HCT116 (cell line): ENCODE measurements around the gene CNMD. TPM values are rescaled to one million over a fixed set of nuclear protein-coding genes. Genes with fewer than 3 reads are reported as not detected.

Source experiments
- ATAC-seq: fragments of 200-7000 bp; cut with Tn5 transposase; 2 replicates; pipeline ENCODE4 v1.9.1; 2020; ENCODE audit warnings: mild to moderate bottlenecking, moderate library complexity
- BruUV-seq: library from RNA; stranded (reverse); fragments of 400-500 nt; replicated peaks from 2 replicates; lab custom pipeline; 2021; lab: Mats Ljungman, UMichigan
- CTCF ChIA-PET: fragments of 300-600 bp; sonication (Branson Sonifier 250); formaldehyde crosslinking; loops from one replicate; lab custom pipeline; 2021; ENCODE audit warnings: antibody characterized with exemption; lab: Charles Lee
- POLR2A ChIA-PET: fragments of 300-600, 350-600 bp; sonication (Branson Sonifier 250); formaldehyde crosslinking; loops from one replicate; lab custom pipeline; 2021; ENCODE audit warnings: antibody characterized with exemption; lab: Charles Lee
- RAD21 ChIA-PET, 2 experiments: fragments of 300-600 bp; sonication (Branson Sonifier 250); formaldehyde crosslinking; loops; one replicate each; lab custom pipeline; 2023; ENCODE audit warnings: low total read pairs in 2 of 2; ENCODE audit not compliant: uncharacterized antibody in 2 of 2, unreplicated experiment in 2 of 2, low non-redundant PET in 1 of 2; lab: Charles Lee
- DNase-seq: peaks from one replicate; pipeline ENCODE4 v3.0.0-alpha.2; 2010; ENCODE audit warnings: low read depth, low spot score
- H2AFZ ChIP-seq: fragments of 200-600 bp; shearing (Covaris generic), sonication (generic); 2 replicates; pipeline ENCODE4 v1.6.1; 2017; ENCODE audit warnings: low read depth, mixed run types, mixed read lengths, antibody characterized with exemption, low read length; ENCODE audit not compliant: poor library complexity, severe bottlenecking
- H3K27ac ChIP-seq: 2 replicates; pipeline ENCODE4 v1.5.1; 2012; ENCODE audit warnings: low read depth, low read length
- H3K27me3 ChIP-seq: fragments of 200-600 bp; sonication (generic); 2 replicates; pipeline ENCODE4 v1.6.1; 2016; ENCODE audit warnings: mixed run types, low read length, mixed read lengths; ENCODE audit not compliant: insufficient read depth
- H3K36me3 ChIP-seq, 2 experiments: fragments of 200-500 bp in 1 of 2; fragments of 200-600 bp in 1 of 2; sonication (Bioruptor generic) in 1 of 2; sonication (generic) in 1 of 2; 2 replicates each; pipeline versions ENCODE4 v1.5.1 to v1.6.1; 2014 to 2016; ENCODE audit warnings: low read length in 2 of 2, inconsistent platforms in 1 of 2, mixed read lengths in 1 of 2, mixed run types in 1 of 2; ENCODE audit not compliant: insufficient read depth in 2 of 2, control insufficient read depth in 1 of 2
- H3K4me1 ChIP-seq, 2 experiments: fragments of 200-600 bp in 1 of 2; sonication (generic) in 1 of 2; 2 replicates each; pipeline versions ENCODE4 v1.5.1 to v1.6.1; 2012 to 2017; ENCODE audit warnings: low read length in 2 of 2, inconsistent platforms in 1 of 2, mild to moderate bottlenecking in 1 of 2, mixed read lengths in 1 of 2, mixed run types in 1 of 2, moderate library complexity in 1 of 2; ENCODE audit not compliant: insufficient read depth in 2 of 2, control insufficient read depth in 1 of 2
- H3K4me2 ChIP-seq: fragments of 200-600 bp; sonication (generic); 2 replicates; pipeline ENCODE4 v1.6.1; 2017; ENCODE audit warnings: mixed run types, low read length, mixed read lengths
- H3K4me3 ChIP-seq, 2 experiments: fragments of 200-600 bp in 1 of 2; sonication (generic) in 1 of 2; replicated peaks in 1 of 2; 2 replicates each; pipeline ENCODE4 v1.5.1; 2011 to 2016; ENCODE audit warnings: low read length in 2 of 2, control low read depth in 1 of 2, low read depth in 1 of 2, mild to moderate bottlenecking in 1 of 2, mixed read lengths in 1 of 2, mixed run types in 1 of 2
- H3K79me2 ChIP-seq: fragments of 200-600 bp; sonication (generic); 2 replicates; pipeline ENCODE4 v1.6.1; 2017; ENCODE audit warnings: mild to moderate bottlenecking, mixed run types, low read length, moderate library complexity, mixed read lengths; ENCODE audit not compliant: insufficient read depth
- H3K9ac ChIP-seq: fragments of 200-600 bp; sonication (generic); 2 replicates; pipeline ENCODE4 v1.6.1; 2016; ENCODE audit warnings: low read length, mixed read lengths
- H3K9me2 ChIP-seq: fragments of 200-600 bp; sonication (generic), shearing (Covaris generic); 2 replicates; pipeline ENCODE4 v1.6.1; 2017; ENCODE audit warnings: mixed run types, mild to moderate bottlenecking, moderate library complexity; ENCODE audit not compliant: insufficient read depth
- H3K9me3 ChIP-seq, 2 experiments: fragments of 200-500 bp in 1 of 2; fragments of 200-600 bp in 1 of 2; sonication (Bioruptor generic) in 1 of 2; sonication (generic) in 1 of 2; 2 replicates each; pipeline ENCODE4 v1.6.1; 2014 to 2017; ENCODE audit warnings: low read length in 2 of 2, mixed read lengths in 2 of 2, inconsistent platforms in 1 of 2, low read depth in 1 of 2, mild to moderate bottlenecking in 1 of 2, mixed run types in 1 of 2, moderate library complexity in 1 of 2; ENCODE audit not compliant: control insufficient read depth in 1 of 2, insufficient read depth in 1 of 2
- H4K20me1 ChIP-seq: fragments of 200-600 bp; sonication (generic), shearing (Covaris generic); 2 replicates; pipeline ENCODE4 v1.6.1; 2017; ENCODE audit warnings: mixed run types, mild to moderate bottlenecking, moderate library complexity; ENCODE audit not compliant: insufficient read depth
- CBX3 ChIP-seq: IDR thresholded peaks from 2 replicates; pipeline ENCODE4 v1.6.1; 2012; ENCODE audit warnings: low read depth
- CEBPB ChIP-seq: IDR thresholded peaks from 2 replicates; pipeline ENCODE4 v1.6.1; 2012; ENCODE audit warnings: low read depth
- CTCF ChIP-seq, 3 experiments: fragments of 200-600 bp in 1 of 3; sonication (generic) in 1 of 3; IDR thresholded peaks in 2 of 3; conservative IDR thresholded peaks in 1 of 3; 2 replicates each; pipeline ENCODE4 v1.5.1; 2012 to 2017; ENCODE audit warnings: low read depth in 2 of 3, low read length in 2 of 3, antibody characterized with exemption in 1 of 3, borderline replicate concordance in 1 of 3, control low read depth in 1 of 3, mild to moderate bottlenecking in 1 of 3, mixed read lengths in 1 of 3, mixed run types in 1 of 3, moderate library complexity in 1 of 3; ENCODE audit not compliant: insufficient read depth in 1 of 3
- ELF1 ChIP-seq: IDR thresholded peaks from 2 replicates; pipeline ENCODE4 v1.6.1; 2012; ENCODE audit warnings: low read depth, borderline replicate concordance
- FOSL1 ChIP-seq: IDR thresholded peaks from 2 replicates; pipeline ENCODE4 v1.6.1; 2012; ENCODE audit warnings: low read depth
- MAX ChIP-seq: IDR thresholded peaks from 2 replicates; pipeline ENCODE4 v1.6.1; 2012
- POLR2A ChIP-seq: IDR thresholded peaks from 2 replicates; pipeline ENCODE4 v1.7.0; 2011; ENCODE audit warnings: borderline replicate concordance; ENCODE audit not compliant: insufficient read depth, insufficient read length; ENCODE audit errors: extremely low read depth
- RAD21 ChIP-seq: IDR thresholded peaks from 2 replicates; pipeline ENCODE4 v1.6.1; 2012; ENCODE audit warnings: low read depth, mild to moderate bottlenecking
- REST ChIP-seq: IDR thresholded peaks from 2 replicates; pipeline ENCODE4 v1.6.1; 2012; ENCODE audit warnings: low read depth
- SIN3A ChIP-seq: IDR thresholded peaks from 2 replicates; pipeline ENCODE4 v1.6.1; 2012; ENCODE audit warnings: low read depth
- SP1 ChIP-seq: IDR thresholded peaks from 2 replicates; pipeline ENCODE4 v1.6.1; 2012; ENCODE audit warnings: low read depth
- ZBTB33 ChIP-seq: IDR thresholded peaks from 2 replicates; pipeline ENCODE4 v1.6.1; 2011; ENCODE audit warnings: mild to moderate bottlenecking, low read length, moderate library complexity; ENCODE audit not compliant: insufficient replicate concordance; ENCODE audit errors: extremely low read depth
- ZNF274 ChIP-seq: fragments of 200-500 bp; sonication (Bioruptor generic); IDR thresholded peaks from 2 replicates; pipeline ENCODE4 v1.6.1; 2014; ENCODE audit warnings: mild to moderate bottlenecking, low read depth, low read length, inconsistent platforms
- intact Hi-C: fragments of 100-400 bp; cut with micrococcal nuclease; formaldehyde crosslinking; loops from 2 replicates; pipeline ENCODE4 v1.10.0; 2022
- total RNA-seq: library from RNA; stranded (reverse); gene quantifications from one replicate; pipeline ENCODE4 v1.2.1, GENCODE V29; 2021; ENCODE audit not compliant: unreplicated experiment

The CNMD gene
- total RNA-seq, 1 experiment from 2014 or later = not detected

- Histone ChIP-seq H3K4me2 (no peak overlapping the region), H3K4me1 (no peaks in the 10 kb centered on the region), H4K20me1 (peaks cover 4% of the 10 kb centered on the region; the same call in 1 of the 2 replicates), H3K4me3 (no peak overlapping the region), H3K79me2 (peaks cover 68% of the 10 kb centered on the region), H3K36me3 (peaks cover 63 to 64% of the 10 kb centered on the region in 2 experiments), H3K9me2 (no peaks in the 10 kb centered on the region), H3K9me3 (no peaks in the 10 kb centered on the region), H3K9ac (no peak overlapping the region), H3K27me3 (no peaks in the 10 kb centered on the region), H3K27ac (no peak overlapping the region), H2AFZ (no peak overlapping the region)
- ATAC-seq = no peak
- ChIA-PET POLR2A (interaction anchor here (1.8 kb wide), 1 partner anchor 12 kb away, joined by 9 read pairs; the partner anchor contains the start of gene SUGT1), CTCF (interaction anchor here (1.0 to 1.9 kb wide), 5 partner anchors 7 to 145 kb away, joined by 3 to 39 read pairs (median 5); partner anchors contain the start of gene SUGT1), RAD21 (interaction anchor here (0.8 to 2.0 kb wide), 2 partner anchors 304 kb away, joined by 3 to 6 read pairs; no protein-coding TSS in a partner anchor)
- no TSS peak for BruUV-seq
- DNase-seq = no peak
- intact Hi-C loops = no loop called here
- TF ChIP-seq POLR2A (no peak), FOSL1 (no peak), CEBPB (no peak), CBX3 (no peak), REST (no peak), SP1 (no peak)
Measured at GRCh38 chr13:52664272-52664671, 75.3 kb downstream of the CNMD start.

GRCh38 chr13:52659340-52659739 is 80.3 kb downstream of the CNMD start:
- H3K36me3 ChIP-seq = peaks cover 50 to 54% of the 10 kb centered on the region in 2 experiments
- no peak overlapping the region for H3K4me2 ChIP-seq
- H3K9me2 ChIP-seq = no peaks in the 10 kb centered on the region
- no peak overlapping the region for H3K27ac ChIP-seq
- H2AFZ ChIP-seq = no peak overlapping the region
- ChIA-PET POLR2A (no interaction called here), CTCF (no interaction called here), RAD21 (no interaction called here)
- BruUV-seq = no TSS peak
- no peaks in the 10 kb centered on the region for H4K20me1 ChIP-seq
- 0 out of 4 replicates have a peak, but pooled peaks cover 0 to under 1% of the 10 kb centered on the region in 2 experiments for H3K4me1 ChIP-seq
- ATAC-seq (no peak), DNase-seq (no peak)
- H3K9me3 ChIP-seq = no peaks in the 10 kb centered on the region
- no peaks in the 10 kb centered on the region for H3K27me3 ChIP-seq
- H3K4me3 ChIP-seq = no peak overlapping the region
- intact Hi-C loops = no loop called here
- no peak overlapping the region for H3K9ac ChIP-seq
- peaks cover 75% of the 10 kb centered on the region for H3K79me2 ChIP-seq
- TF ChIP-seq SIN3A = no peak
- TF ChIP-seq ZNF274 = no peak
- TF ChIP-seq CTCF (IDR thresholded peaks at IDR 0.05 in 2 of 3, conservative IDR thresholded peaks at IDR 0.05 in 1 of 3; ENCODE audit: borderline replicate concordance in 1 of 3, insufficient read depth in 1 of 3, low read depth in 2 of 3, low read length in 2 of 3) = no peak
- no peak for TF ChIP-seq ZBTB33
- no peak for TF ChIP-seq POLR2A
- TF ChIP-seq MAX = no peak
- TF ChIP-seq RAD21 = no peak
- no peak for TF ChIP-seq ELF1
